GM21528 (cell line): ENCODE data around the gene ESRRG.

Experiments used
- ATAC-seq: cut with Tn5 transposase; IDR thresholded peaks from one replicate; pipeline ENCODE4 v1.9.1; 2021; ENCODE audit warnings: mild to moderate bottlenecking, moderate library complexity; ENCODE audit not compliant: unreplicated experiment, low FRiP score

ESRRG gene

DNA sequence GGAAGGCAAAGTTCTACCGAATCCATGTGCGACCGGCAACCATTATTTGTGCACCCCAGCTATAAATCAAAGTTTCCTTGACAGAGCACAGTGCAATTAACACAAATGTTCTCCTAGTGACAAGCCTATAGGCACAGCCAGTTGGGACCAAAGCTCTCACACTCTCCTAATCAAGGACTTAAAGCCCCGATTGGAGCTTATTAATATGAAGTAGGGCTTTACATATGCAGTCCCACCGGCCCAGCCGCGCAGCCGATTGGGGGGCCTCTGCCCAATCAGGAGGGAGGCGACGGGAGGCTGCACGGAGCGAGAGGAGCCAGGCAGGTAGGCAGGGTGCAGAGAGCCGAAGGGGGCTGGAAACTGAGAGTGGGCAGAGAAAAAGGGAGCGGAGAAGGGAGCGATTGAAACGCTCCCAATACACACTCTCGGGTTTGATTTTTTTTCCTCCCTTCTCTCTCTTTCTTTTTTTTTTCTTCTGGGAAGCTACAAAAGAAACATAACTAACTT is at the start of gene ESRRG:
TSS of gene ESRRG (minus strand) at position 156 of the 507 bp plus-strand sequence. CDS start at position 26, 130 bp downstream.
- no peak for ATAC-seq

DNA sequence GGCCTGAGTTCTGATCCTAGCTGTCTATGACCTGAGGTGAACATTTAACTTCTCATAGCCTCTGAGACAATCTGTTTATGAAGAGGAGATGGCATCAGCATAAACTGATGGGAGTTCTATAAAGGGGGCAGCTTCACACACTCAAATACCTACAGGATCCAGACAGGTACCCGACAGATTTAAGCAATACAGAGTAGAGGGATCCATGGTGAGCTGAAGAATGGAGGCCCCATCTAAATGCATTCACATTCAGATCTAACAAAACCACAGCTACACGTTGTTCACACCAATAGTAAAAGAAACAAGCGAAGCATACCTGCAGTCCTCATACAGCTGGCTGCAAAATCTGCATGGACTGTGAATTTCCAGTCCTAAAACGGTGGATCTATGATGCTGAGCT is 48.7 kb upstream of the ESRRG start:
- no peak for ATAC-seq

DNA sequence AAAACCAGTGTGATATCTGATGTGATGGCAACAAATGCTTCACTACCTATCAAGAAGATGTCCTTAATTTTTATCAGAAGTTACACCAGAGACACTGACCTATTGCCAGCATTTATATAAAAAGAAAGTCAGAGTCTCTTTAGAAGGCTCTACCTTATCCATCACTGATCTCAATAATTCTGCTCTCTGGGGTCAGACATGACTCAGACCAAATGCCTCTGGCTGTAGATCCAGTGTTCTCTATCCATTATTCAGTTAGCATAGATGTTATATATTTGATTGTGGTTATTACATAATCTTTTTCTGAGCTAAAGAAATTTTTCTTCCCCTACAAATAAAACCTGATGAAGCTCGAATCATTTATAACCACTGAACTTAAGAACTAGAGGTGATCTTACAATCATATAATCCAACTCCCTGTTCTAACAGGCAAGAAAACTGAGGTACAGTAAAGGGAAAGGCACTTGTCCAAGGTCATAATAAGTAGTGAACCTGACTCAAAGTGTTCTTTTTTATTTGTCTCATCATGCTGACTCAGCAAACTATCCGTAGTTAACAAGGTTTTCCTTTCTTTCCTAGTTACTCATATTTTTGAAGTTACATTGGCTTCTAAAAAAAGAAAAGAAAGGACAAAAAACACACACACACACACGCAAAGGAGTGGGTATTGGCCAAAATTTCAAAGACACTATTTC is 43.6 kb upstream of the ESRRG start:
- ATAC-seq, result no peak

DNA sequence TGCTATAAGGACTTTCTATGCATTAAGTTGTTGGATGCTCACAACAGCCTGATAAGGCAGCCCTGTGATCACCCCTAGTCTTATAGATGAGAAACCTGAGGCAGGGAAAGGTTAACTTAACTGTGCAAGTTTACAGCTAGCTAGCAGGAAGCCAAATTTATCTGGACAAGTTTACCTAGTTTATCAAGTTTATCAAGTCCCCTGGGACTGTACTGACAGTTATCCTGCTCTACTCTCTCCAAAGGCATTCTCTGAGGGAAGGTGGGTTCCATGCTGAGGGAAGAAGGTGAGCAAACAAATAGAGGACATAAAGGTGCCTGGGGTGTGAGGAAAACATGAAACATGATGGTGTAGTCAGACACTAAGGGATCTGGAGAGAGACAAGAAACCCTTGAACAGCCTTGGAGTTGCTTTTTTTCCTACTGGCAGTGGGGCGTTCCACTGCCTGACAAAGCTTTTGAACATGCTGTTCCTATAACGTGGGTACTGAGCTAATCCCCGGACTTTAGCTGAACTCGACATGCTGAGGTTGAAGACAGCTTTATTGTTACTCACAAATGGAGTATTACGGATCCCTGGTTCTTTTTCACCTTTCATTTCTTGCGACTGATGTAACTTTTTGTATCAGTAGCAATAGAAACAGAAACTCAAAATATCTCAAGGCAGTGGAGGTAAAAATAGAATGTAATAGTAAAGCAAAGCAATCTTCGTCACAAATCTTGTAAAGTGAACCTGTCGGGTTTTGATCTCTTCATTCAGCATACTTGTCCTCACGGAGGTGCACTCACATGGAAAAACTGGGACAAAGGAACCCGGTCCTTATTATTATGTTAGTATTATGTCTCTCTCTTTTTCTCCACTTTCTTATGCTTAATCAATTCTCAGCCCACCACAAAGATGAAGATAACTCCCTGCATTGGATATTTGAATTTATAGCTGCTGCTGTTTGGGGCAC is 42.4 kb upstream of the ESRRG start:
- no peak for ATAC-seq

DNA sequence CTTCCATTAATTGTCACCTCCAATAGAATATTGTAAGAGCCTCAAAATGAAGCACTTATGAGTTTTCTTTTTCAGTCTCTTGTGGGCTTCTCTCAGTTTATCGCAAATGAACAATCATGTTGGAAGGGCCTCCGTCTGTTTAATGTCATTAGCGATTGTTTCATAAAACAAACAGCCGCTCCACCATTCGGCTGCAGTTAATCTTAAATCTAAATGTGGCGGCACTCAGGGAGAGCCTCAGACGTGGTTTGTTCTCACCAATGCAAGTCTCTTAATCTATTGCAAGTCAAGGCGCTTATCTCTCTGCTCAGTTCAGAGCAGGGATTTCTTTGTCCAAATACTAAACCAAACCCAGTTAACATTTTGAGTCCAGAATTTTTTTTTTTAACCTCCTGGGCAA is 34.9 kb upstream of the ESRRG start:
- ATAC-seq, result no peak

DNA sequence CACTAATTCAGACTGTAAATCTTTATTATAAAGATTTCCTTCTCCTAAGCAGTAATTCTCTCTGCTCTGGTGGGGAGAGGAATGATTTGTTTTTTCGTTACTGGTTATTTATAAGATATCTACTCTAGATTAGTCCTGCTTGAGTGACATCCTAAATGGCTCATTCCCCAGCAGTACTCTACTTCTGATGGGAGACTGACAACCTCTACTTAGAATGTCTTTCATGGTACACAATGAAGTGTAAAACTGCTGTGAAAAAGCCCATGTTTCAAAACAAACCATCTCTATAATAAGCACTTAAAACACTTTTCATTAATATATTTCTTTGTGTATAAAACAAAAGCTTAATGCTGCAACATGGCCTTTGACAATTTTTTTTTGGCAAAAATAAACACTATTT is 33.9 kb upstream of the ESRRG start:
- ATAC-seq, result no peak

DNA sequence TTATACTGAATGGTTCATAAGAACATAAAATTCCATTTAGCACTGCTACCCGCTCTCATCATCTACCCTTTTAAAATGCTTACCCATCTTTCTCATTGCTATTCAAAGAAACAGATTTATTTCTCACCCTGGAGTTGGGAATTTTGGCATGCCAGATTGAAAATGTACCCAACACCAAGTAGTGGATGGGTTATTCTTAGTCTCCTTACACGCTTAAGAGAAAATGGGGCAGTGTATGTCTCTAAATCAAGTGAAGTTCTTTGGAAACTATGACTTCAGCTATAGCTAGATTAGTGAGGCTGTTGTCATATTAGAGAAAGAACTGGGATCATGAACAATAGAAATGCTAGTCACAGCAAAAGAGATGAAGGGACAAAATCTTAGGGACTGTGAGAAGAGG is 27.7 kb upstream of the ESRRG start:
- no peak for ATAC-seq

DNA sequence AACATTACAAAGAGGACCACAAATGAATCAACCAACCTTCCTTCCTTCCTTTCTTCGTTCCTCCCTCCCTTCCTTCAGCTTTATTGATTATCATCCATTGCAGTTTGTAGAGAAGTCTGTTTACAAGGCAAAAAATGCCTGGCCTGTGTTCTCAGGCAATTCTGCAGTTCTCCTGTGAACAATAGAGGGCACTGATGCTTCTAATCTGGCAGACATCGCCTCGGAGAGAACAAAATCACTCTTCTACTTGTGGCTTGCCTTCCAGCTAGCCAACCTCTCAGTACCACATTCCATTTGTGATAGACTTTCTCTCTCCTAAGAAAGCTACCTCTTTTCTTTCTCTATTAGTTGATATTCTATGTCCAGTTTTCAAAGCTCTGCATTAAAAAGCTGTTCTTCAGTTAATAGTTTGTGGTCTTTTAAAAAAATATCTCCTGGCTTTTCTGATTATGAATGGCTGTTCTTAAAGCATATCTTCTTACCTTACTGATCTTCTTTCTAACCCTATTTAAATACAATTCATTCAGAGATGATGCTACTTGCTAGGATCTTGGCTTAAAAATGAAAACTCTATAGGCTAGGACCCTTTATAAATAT is 26.9 kb upstream of the ESRRG start:
- ATAC-seq, result no peak

DNA sequence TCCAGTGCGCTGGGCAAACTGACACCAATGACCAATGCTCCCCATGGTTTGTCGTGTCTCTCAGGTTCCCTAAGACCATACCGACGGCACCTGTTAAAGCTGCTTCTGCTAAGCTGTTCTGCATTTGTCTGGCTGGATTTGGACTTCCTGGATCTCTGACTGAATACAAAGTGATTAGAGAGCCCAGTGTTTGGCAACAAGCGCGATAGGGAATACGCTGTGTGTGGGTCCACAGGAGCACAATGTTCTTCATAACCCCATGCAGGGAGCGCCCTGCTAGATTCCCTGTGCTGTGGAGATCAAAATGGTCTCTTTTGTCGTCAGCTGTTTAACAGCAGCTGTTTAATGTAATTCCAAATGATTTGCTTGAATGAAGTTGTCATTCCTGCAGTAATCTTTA is 26.0 kb upstream of the ESRRG start:
- ATAC-seq, result no peak

DNA sequence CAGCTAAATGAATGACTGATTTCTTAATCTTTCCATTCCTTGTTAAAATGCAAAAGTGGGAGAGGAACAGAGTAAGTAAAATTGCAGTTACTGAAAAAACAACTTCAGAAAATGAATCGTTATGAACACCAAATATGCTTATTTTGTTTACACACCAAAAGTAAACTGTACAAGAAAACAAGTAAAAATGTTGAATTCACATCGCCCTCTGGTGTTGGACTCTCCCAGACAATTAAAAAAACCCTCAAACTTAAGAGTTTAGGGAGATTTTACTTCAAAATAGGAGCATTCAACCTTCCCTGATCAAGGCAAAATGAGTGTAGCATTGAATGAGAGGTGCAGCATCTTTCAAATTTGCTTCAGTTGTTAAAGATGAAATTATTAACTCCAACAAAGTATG is 19.4 kb upstream of the ESRRG start:
- ATAC-seq, result no peak

DNA sequence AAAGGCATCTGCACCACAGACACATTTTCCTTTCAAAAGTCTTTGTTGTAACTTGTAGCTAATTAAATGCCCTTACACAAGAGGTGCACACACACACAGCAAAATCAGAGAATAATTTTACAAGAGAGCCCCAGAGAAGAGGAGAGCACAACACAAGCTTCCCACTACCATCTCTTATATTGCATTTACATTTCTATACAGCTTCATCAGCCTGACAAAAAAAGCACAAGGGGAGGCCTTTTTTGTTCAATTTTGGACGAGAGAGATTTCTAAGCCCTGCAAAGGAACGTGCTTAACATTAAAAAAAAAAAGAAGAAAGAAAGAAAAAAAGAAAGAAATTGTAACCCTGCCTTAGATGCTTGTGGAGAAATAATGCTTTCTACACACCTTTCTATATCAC is 17.1 kb upstream of the ESRRG start:
- no peak for ATAC-seq

DNA sequence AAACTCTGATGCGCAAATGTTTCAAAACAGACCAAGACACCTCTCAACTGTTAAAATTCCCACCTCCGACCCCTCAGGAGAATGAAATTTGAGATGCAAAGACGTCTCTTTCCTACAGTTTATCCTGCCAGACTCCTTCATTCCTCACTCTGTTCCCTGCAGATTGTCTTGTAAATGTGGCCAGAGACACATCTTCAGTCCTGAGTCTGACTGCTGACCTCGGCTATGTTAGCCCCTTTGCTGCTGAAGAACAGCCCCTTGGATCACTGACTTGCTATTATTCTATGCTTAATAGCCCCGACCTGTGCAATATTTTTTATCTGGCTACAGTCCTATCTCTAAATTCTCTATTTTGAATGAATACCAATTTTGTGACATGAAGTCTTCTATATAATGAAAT is 16.6 kb upstream of the ESRRG start:
- ATAC-seq, result no peak

DNA sequence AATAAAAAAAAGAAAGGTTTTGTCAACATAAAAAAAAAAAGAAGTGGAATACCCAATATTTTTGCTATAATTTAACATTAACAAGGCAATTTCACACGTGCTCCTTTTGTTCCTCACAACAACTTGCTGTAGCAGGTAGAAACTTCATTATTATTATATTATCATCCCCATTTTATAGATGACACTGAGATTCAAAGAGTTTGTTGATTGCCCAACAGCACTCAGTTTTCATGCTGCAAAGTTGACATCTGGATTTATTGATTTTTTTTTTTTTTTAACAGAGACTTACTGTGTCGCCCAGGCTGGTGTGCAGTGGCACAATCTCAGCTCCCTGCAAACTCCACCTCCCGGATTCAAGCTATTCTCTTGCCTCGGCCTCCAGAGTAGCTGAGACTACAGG is 8.9 kb upstream of the ESRRG start:
- ATAC-seq, result no peak

DNA sequence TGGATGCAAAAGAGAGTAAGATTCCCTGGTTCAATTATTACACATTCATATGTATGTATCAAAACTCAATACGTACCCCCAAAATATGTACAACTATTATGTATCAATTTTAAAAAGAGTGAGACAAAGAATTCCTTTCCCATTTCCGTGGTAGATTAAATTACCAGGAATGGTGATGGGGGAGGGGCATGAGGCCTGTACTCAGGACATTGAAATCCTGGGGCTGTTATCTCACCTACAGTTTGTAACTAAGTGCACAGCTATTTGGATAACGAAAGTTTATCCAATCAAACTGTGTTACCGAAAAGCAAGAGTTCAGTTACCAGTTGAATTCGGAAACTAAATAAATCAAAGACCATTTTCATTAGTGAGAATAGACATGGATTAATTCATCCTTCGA is 8.3 kb upstream of the ESRRG start:
- ATAC-seq, result no peak

DNA sequence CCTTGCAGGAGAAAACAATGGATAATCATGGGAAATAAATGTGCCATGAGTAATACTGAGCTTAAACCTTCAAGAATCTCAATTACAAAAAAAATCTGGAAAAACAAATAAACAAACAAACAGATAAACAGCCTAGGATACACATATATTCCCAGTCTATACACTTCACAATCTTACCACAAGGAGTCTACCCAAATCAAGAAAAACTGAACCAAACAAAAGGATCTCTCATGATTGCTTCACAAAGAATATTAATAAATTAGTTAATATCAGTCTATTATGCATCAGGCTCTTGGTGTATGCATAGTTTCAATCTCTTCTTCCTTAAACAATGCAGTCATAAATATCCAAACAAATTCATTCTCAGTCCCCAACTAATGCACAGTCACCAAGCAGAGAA is 3.2 kb upstream of the ESRRG start:
- ATAC-seq, result no peak

DNA sequence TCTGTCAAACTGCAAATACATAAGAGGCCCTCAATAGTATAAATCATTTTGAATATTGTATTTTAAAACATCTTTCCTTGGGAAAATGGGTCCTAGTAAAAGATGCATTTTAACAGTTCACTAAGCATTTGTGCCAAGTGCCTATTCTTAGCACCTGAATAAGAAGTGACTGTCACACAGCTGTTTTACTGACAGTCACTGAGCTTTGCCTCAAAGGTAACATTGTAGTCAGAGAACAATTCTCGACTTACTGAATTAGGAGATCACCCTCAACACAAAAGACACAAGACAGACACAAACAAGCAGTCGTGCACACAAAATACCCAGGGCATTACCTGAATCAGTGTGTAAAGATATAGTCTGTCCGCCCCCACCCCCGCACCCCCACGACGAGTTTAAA is 408 bp downstream of the ESRRG start:
- ATAC-seq, result no peak

DNA sequence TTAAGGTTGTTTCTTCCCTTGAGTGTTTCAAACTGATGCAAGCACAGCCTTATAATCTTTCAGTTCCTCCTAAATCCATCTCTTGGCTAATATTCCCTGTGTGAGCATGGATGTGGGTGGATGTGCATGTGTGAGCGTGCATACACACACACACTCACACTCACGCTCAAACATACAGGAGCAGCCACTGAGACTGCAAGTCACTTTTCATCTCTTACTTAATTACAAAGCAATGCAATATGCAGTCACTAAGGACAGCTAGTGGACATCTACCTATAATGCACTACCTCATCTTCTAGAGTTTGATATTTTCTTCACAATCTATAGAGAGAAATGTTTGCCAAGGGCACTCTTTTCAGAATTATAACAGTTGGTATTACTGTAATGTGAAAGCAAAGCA is 1.4 kb downstream of the ESRRG start:
- no peak for ATAC-seq

DNA sequence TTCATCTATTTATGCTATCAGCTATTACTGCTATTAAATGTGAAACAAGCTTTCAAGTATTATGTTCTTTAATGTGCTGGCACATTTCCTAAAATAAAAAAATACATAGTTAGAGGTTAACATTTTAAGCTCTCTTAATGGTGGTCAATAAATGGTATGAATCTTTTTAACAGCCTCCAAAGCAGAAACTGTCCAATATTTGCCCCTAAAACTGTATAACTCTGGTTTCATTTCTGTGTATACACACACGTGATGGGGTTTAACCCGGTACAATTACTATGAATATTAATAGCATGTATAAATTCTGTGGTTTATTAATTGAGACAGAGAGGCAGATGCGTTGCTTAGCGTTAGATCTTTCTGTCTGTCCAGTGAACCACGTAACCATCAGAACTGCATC is 2.2 kb downstream of the ESRRG start:
- ATAC-seq, result no peak

DNA sequence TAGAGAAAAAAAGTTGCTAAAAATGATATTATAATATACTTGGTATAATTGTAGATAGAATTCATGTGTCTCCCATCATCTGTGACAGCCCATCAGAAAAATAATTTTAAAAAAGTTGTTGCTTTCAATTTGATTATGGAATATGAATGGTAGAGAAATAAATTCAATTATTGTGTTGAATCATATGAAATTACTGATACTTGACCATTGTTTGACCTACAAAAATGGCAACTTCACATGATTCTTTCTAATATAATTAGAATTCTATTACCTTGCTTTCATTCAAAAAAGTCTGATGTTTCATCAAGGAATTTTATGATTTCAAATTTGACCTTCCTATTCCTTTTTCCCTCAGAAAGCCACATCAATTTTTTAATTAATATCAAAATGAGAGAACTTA is 11.5 kb downstream of the ESRRG start:
- ATAC-seq, result no peak

DNA sequence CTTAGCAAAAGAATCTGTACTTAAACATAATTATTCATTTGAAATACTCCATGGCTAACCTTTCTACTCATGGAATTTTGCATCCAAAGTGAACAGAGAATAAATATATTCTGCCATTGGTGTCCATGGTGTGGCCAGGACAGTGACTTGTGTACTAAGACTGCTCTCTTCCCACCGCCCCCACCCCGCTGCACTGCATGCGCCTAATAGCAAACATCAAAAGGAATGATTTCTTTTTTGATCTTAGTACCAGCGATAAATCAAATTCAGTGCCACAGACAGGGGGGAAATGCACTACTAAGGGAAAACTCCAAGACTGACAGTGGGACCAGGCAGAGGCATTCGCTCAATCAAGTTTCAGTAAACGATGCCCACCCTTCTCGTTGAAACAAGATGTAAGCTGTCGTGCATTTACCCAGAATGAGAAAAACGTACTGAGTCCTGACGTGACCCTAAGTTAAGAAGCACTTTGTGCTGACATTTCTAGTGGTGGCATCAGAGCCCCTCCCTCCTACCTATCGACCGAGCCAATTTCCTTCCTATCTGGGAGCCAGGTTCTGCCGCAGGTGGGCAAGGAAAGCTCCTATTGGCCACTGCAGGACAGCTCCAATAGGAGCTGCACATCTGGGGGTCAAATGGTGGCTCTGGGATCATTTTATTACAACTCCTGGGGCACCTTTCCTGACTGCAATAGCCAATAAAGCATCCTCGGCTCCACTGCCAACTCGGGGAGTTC is 12.5 kb downstream of the ESRRG start:
- ATAC-seq, result no peak

DNA sequence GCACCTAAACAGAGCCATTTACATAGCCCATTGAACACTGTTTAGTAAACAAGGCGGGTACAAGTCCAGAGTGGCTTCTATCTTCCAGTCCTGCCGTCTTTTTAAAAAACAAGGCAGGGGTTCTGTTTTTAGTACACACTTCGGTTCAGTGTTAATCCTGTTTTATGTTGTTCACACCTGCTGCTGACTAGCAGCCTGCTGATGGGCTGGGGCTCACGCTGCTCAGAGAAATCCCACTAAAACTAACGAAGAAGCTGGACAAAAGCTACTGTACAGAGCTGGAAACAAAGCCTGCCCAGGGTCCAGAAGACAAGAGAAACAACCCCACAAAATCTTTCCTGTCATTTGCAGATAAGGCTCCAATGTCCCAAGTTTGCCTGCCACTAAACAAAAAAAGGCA is 13.2 kb downstream of the ESRRG start:
- ATAC-seq, result no peak
